ENCODE results near the gene PATL1.
"Not testable (repeated sequence)": the region's sequence is repeated elsewhere in the genome, so short reads cannot be mapped to it uniquely, and the experiment has no call there.

PATL1 gene, protein sequence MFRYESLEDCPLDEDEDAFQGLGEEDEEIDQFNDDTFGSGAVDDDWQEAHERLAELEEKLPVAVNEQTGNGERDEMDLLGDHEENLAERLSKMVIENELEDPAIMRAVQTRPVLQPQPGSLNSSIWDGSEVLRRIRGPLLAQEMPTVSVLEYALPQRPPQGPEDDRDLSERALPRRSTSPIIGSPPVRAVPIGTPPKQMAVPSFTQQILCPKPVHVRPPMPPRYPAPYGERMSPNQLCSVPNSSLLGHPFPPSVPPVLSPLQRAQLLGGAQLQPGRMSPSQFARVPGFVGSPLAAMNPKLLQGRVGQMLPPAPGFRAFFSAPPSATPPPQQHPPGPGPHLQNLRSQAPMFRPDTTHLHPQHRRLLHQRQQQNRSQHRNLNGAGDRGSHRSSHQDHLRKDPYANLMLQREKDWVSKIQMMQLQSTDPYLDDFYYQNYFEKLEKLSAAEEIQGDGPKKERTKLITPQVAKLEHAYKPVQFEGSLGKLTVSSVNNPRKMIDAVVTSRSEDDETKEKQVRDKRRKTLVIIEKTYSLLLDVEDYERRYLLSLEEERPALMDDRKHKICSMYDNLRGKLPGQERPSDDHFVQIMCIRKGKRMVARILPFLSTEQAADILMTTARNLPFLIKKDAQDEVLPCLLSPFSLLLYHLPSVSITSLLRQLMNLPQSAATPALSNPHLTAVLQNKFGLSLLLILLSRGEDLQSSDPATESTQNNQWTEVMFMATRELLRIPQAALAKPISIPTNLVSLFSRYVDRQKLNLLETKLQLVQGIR
- 46.2 to 54.9 reads per million in 2 donors for total RNA-seq

DNA sequence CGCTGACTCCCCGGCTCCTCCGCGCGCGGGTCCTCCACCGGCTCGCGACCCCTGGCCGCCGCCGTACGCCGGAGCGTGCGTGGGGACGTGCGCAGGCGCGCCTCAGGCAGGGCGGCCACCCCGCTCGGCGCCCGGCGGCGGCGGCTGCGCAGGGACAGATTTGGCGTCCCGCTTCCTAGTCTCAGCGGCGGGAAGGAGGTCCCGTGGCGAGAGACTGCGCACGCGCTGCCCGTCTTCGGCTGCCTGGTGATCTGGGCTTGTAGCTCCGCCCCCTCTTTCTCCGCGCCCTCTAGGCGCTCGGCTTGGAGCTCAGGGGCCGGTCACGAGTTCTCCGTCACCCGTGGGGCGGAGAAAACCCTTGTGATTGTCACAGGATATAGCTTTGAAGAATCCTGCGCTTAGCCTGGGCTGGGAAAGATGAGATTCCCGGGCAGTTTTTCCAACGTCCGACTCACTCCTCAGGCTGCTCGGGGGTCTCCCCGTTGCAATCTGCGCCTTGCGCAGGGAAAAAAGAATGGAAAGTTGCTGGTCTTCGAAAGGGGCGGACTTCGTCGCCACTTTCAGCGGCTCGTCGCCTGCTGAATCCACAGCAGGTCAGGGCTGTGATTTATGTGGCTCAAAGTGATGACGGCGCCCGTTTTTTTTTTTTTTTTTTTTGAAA lies at the start of gene PATL1:
Gene PATL1, minus strand, starts transcription at position 88 of the 661 bp plus-strand sequence. CDS start 142 bp downstream, outside the sequence.
- peak; percentile 97 to 100 (median 99) for DNase-seq

DNA sequence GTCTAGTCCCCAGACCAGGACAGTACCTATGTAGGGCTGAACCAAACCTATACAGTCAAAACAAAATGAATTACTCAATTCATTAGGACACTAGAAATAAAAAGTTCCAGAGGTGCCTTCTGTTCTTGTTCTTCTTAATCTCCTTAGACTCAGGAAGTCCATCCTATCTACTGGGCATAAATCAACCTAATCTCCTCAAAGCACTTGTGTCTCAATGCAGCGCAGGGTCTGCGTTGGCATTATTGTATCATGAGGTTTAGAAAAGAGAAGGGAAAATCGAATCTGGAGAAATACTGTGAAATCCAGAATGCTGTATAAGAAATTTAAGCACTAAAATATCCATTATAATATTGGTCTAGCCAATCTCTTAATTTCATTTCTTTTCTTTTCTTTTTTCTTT lies 47.2 kb upstream of the PATL1 start:
- no peak for DNase-seq

DNA sequence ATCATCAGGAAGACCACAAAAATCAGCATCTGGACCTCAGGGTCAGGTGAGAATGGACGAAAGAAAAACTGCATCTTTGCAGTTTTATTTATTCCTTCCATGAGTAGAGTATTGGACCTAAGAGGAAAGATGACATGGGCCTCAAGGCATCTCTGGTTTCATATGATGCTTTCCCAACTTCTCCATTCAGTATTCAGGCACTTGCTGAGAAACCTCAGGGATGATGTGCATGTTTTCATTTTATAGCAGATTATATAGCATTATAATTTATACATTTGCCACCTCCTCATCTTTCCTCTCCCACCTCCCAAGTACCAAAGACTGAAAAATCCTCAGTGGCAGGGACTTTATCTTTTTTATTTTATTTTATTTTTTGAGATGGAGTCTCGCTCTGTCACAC lies 44.9 kb upstream of the PATL1 start, which contains the start of gene OR10V1:
Gene OR10V1, minus strand, starts transcription at position 101 of the 400 bp plus-strand sequence. Its CDS starts 0 bp downstream, at position 101.
- DNase-seq, result no peak

DNA sequence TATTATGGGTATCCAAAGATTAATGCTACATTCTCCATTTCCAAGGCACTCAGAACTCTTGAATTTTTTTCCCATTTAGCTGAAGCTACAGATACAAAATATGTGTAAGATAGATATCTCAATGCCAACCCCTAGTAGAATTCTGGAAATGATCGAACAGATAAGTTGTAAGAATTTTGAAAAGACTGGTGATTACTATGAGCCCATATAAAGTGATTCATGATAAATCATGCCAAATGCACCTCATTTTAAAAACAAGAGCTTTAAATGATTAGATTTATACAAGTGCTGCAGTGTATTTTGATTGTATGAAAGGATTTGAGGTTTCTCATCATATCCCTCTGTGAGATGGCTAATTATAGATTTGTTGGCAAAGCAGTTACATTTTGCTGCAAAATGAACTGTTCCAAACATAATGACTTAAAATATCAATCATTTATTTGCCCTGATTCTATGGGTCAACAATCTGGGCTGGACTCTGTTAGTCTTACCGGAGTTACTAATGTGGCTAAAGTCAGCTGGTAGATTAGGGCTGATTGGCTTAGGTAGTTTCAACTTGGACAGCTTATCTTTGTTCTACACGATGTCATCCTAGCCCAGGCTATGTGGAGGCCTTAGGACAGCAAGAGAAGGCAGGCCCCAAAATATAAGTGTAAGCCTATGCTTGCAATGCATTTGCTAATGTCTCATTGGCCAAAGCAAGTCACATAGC lies 41.5 kb upstream of the PATL1 start:
- DNase-seq, result no peak

DNA sequence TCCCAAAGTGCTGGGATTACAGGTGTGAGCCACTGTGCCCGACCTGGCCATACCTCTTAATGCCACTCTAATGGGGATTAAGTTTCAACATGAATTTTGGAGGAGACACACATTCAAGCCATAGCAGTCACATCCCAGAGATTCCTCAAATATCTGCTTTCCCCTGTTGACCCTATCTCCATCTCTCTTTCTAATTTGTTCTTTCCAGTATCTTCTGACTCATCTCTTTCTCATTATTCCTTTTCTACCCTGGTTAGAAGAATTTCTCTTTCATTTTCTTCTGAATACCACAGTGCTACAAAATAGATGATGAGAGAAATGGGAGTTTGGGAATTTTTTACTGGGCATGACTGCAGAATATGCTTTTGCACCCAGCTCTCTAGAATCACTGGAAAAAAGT lies 39.7 kb upstream of the PATL1 start:
- DNase-seq, result no peak

DNA sequence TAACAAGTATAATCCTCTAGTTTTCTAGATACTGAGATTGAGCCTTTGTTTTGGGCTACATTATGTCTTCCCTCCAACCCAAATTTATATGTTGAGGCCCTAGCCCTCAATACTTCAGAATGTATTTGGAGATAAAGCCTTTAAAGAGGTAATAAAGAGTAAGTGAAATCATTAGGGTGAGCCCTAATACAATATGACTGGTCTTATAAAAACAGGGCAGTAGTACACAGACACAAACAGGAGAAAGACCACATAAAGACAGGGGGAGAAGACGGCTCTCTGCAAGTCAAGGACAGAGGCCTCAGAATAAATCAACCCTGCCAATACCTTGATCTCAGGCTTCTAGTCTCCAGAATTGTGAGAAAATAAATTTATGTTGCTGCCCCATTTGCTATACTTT lies 38.5 kb upstream of the PATL1 start:
- DNase-seq, result no peak

DNA sequence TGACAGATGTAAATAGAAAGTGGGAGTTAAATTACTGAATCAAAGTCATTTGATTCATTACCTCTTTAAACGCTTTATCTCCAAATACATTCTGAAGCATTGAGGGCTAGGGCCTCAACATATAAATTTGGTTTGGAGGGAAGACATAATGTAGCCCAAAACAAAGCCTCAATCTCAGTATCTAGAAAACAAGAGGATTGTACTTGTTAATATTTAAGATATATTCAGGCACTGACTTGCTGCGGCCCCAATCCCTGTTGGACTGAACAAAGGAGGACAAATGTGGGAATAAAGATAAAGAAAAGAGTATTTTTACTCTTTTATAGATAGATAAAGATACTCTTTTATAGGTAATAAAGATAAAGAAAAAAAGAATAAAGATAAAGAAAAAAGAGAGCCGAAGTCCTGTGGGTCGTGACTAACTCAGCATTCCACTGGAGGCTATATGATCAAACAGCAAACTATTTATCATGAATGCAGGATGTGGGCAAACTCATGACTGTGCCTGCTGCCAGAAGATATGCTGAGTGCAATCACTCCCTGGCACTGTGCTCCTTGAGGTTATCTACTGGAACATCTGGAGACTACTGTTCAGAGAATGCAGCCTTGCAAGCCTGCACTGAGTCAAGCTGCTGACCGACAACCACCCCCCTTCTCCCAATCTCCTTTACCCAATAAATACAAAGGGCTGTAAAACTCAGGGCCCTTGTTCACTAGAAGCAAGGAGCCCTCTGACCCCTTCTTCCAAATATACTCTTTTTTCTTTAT lies 37.9 kb upstream of the PATL1 start:
- DNase-seq, result peak in 1 of 5 experiments; percentile 10

DNA sequence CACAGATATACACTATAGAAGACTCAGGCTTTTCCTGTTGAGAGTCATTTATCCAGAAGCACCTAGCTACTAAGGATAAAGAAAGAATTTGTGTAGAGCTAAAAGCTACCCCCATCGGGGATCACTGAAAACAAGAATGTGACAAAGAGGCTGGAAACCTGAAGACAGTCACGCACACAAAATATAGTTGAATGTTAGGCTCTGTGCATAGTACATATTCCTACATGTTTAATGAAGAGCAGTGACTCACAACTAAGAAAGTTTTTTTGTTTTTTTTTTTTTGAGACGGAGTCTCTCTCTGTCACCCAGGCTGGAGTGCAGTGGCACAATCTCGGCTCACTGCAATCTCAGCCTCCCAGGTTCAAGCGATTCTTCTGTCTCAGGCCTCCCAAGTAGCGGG lies 36.5 kb upstream of the PATL1 start:
- DNase-seq, result no peak

DNA sequence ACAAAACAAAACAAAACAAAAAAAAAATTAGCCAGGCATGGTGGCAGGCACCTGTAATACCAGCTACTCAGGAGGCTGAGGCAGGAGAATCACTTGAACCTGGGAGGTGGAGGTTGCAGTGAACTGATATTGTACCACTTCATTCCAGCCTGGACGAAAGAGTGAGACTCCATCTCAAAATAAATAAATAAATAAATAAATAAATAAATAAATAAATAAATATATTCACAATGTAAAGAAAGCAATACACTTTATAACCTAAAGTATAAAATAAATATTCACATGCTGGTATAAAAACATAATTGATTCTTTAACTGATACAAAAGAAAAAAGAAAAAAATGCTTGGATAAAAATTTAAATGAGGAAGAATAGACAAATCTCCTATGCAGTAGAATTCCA lies 34.7 kb upstream of the PATL1 start:
- DNase-seq, result not testable (repeated sequence)

DNA sequence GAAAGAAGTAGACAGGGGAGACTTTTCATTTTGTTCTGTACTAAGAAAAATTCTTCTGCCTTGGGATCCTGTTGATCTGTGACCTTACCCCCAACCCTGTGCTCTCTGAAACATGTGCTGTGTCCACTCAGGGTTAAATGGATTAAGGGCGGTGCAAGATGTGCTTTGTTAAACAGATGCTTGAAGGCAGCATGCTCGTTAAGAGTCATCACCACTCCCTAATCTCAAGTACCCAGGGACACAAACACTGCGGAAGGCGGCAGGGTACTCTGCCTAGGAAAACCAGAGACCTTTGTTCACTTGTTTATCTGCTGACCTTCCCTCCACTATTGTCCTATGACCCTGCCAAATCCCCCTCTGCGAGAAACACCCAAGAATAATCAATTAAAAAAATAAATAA lies 31.3 kb upstream of the PATL1 start:
- DNase-seq, result not testable (repeated sequence)

DNA sequence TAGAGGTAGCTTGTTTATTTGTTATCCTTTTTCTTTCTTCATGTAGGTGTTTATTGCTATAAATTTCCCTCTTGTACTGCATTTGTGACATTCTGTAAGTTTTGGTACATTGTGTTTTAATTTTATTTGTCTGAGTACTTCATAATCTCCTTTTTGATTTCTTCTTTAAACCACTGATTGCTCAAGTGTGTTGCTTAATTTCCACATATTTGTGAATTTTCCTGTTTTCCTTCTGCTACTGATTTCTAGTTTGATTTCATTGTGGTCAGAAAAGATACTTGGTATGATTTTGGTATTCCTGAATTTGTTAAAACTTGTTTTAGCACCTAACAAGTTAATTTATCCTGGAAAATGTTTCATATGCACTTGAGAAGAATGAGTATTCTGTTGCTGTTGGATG lies 29.7 kb upstream of the PATL1 start:
- no peak for DNase-seq

DNA sequence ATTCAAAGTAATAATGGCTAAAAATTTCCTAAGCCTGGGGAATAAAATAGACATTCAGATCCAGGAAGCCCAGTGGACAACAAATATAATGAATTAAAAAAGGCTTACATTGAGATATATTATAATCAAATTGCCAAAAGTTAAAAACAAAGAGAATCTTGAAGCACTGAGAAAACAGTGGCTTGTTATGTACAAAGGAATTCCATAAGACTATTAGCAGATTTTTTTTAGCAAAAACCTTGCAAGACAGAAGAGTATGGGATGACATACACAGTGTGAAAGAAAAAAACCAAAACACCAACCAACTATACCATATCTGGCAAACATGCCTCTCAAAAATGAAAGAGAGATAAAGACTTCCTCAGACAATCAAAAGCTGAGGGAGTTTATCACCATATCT lies 24.1 kb upstream of the PATL1 start:
- DNase-seq, result no peak

DNA sequence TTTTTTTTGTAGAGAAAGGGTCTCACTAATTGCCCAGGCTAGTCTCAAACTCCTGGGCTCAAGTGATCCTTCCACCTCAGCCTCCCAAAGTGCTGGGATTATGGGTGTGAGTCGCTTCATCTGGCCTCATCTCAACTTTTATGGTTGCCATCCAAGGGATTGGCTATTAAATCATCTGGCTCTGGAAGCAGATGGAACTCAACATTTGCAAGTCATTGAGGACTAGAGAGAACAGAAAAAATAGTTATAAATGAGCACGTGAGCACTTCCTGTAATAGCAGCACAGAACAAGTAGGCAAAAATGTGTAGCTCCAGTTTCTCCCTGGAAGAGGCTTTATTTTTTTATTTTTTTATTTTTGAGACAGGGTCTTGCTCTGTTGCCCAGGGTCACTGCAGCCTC lies 22.3 kb upstream of the PATL1 start:
- DNase-seq, result no peak

DNA sequence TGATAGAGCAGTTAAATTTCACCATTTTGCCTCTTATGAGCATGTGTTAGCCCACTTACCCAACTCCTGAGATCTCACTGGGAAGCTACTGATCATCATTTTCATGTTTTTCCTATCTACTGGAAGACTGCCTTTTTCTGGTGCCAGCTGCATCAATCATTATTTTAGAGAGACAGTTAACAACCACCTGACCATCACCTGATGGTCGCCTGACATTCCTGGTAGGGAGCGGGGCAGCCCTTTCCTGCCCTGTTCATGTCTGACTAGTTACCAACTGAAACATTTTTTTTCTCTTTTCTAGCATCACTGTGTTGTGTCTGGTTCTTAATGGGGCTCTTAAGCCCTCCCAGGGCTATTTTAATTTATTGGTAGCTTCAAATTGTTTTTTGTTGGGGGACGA lies 20.2 kb upstream of the PATL1 start:
- no peak for DNase-seq

DNA sequence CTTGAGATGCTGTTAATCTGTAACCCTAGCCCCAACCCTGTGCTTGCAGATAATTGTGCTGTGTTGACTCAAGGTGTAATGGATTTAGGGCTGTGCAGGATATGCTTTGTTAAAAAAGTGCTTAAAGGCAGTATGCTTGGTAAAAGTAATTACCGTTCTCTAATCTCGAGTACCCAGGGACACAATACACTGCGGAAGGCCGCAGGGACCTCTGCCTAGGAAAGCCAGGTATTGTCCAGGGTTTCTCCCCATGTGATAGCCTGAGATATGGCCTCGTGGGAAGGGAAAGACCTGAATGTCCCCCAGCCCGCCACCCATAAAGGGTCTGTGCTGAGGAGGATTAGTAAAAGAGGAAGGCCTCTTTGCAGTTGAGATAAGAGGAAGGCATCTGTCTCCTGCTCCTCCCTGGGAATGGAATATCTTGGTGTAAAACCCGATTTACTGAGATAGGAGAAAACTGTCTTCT lies 12.5 kb upstream of the PATL1 start:
- not testable (repeated sequence) for DNase-seq

DNA sequence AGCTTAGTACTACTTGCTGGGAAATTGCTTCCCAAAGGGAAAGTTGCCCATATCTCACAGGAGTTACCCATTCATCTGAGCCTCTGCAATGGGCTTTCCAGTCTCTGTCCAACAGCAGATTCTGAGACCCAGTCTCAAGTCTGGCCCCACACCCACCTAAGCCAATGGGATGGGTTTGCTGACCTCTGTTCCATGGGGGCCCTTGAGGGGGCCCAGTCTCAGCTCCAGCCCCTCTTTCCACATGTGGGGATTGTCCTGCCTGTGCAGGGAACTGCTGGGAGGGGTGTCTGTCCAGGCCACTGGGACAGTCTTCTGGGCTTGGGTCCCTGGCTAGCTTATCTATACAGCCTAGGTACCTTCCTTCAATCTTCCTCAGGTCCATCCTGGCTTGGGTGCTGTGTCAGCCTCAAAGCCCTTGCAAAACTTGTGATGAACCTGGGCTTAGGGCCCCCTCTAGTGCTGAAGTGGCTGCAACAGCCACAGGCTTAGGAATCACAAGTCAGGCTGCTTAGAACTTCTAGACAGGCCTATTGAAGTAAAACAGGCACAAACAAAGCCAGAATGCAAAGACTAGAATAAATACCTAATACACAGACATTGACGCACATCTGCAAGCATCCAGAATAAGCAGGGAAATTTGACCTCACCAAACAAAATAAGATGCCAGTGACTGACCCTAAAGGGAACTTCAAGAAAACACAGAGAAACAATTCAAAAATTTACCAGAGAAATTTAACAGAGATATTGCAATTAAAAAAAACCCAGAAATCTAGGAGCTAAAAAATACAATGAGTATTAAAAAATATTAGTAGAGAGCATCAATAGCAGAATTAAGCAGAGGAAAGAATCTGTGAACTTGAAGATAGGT lies 11.7 kb upstream of the PATL1 start:
- DNase-seq, result peak in 4 of 5 experiments; percentile 13 to 72 (median 26)

DNA sequence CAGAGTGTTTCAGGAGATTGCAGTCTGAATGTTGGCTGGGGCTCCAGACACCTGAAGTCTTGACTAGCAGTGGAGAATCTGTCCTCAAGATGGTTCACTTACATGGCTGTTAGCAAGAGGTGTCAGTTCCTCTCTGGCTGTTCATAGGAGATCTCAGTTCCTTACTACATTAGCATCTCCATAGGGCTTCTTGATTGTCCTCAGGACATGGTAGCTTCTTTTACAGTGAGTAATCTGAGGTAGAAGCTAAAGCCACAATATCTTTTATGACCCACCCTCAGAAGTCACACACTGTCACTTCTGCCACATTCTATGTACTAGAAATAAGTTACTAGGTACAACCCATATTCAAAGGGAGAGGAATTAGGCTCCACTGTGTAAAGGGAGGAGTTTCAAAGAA lies 10.5 kb upstream of the PATL1 start:
- DNase-seq, result no peak

DNA sequence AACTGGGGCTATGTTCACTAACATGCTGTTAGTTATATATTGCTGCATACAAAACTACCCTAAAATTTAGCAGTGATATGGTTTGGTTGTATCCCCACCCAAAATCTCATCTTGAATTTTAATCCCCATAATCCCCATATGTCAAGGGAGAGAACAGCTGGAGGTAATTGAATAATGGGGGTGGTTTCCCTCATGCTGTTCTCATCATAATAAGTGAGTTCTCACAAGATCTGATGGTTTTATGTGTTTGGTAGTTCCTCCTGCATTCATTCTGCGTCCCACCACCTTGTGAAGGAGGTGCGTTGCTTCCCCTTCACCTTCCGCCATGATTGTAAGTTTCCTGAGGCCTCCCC lies 10.0 kb upstream of the PATL1 start:
- DNase-seq, result no peak

DNA sequence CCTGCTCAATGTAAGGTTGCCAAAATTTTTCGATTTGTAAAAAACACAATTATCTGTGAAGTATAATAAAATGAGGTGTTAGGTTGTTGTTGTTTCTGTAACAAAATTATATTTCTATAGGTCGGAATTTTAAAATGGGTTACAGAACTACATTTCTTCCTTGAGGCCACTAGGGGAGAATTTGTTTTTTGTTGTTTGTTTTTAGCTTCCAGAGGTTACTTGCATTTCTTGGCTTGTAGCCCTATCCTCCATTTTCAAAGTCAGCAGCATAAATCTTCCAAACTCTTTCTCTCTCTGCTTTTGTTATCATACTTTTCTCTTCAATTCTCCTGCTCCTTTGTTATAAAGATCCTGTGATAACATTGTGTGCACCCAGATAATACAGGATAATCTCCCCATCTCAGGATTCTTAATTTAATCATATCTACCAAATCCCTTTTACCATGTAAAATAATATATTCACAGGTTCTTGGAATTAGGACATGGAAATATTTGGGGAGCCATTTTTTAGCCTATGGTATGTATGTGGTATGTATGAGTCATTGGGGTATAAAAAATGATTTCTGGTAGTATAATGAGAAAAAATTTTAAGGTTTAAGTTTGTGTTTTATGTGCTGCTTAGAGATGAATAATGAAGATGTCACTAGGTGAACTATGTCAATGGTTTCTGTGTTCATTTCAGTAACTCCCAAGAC lies 9.4 kb upstream of the PATL1 start:
- DNase-seq, result no peak

DNA sequence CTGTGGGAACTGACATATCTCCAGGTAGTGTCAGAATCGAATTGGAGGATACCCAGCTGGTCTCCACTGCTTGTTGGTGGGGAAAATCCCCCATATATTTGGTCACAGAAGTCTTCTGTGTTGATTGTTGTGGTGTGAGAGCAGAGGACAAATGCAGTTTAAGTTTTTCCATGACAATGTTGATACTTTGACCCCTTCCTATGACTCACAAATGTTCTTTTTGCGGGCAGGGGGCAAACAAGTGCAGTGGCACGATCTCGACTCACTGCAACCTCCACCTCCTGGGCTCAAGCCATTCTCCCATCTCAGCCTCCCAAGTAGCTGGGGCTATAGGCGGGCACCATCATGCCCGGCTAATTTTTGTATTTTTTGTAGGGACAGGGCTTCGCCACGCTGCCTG lies 7.4 kb upstream of the PATL1 start:
- DNase-seq, result no peak
